Activated gamma-delta T cell treated with Interleukin-2 at 50 U/mL for 16 hours (primary cell): ENCODE measurements around the gene SHB.

Experiments used
- DNase-seq: peaks from one replicate; pipeline ENCODE4 v3.0.0-alpha.2; 2020

The SHB gene

GRCh38 chr9:37926737-37927118 lies 142.3 kb downstream of the SHB start:
- no peak for DNase-seq

- DNase-seq: no peak
Observed at GRCh38 chr9:37925786-37926736, 143.0 kb downstream of the SHB start.

GRCh38 chr9:37925006-37925405 lies 144.0 kb downstream of the SHB start:
- DNase-seq: no peak

GRCh38 chr9:37924538-37924937 lies 144.5 kb downstream of the SHB start:
- no peak for DNase-seq

GRCh38 chr9:37923796-37924427 lies 145.1 kb downstream of the SHB start:
- no peak for DNase-seq

GRCh38 chr9:37923118-37923795 lies 145.8 kb downstream of the SHB start:
- no peak for DNase-seq

GRCh38 chr9:37922363-37923117 lies 146.5 kb downstream of the SHB start:
- no peak for DNase-seq

GRCh38 chr9:37921546-37922300 lies 147.3 kb downstream of the SHB start:
- DNase-seq: no peak

GRCh38 chr9:37921168-37921510 lies 147.9 kb downstream of the SHB start:
- DNase-seq: no peak

GRCh38 chr9:37920471-37921167 lies 148.4 kb downstream of the SHB start:
- no peak for DNase-seq

- no peak for DNase-seq
Observed at GRCh38 chr9:37919956-37920335, 149.1 kb downstream of the SHB start.

- no peak for DNase-seq
Observed at GRCh38 chr9:37919246-37919955, 149.6 kb downstream of the SHB start.

- DNase-seq: no peak
Observed at GRCh38 chr9:37918665-37919170, 150.3 kb downstream of the SHB start.

- no peak for DNase-seq
Observed at GRCh38 chr9:37917801-37918664, 151.0 kb downstream of the SHB start.

GRCh38 chr9:37917313-37917731 lies 151.7 kb downstream of the SHB start:
- DNase-seq: no peak

- no peak for DNase-seq
Observed at GRCh38 chr9:37916471-37917312, 152.3 kb downstream of the SHB start.

- no peak for DNase-seq
Observed at GRCh38 chr9:37915911-37916470, 153.0 kb downstream of the SHB start.

- DNase-seq: no peak
Observed at GRCh38 chr9:37914701-37915358, 154.2 kb downstream of the SHB start.
